GM12878 (cell line): ENCODE data around the gene ADCY2.

ENCODE experiments used
- FOS ChIP-seq: IDR thresholded peaks from 3 replicates; pipeline ENCODE4 v1.6.1; 2011; ENCODE audit warnings: borderline replicate concordance; ENCODE audit not compliant: insufficient read length; ENCODE audit errors: extremely low read depth
- PKNOX1 ChIP-seq: fragments of 450-650 bp; IDR thresholded peaks from 2 replicates; pipeline ENCODE4 v1.6.1; 2016; ENCODE audit warnings: mild to moderate bottlenecking
- POLR2A ChIP-seq: IDR thresholded peaks from 2 replicates; pipeline ENCODE4 v1.6.1; 2011; ENCODE audit warnings: low read depth, mild to moderate bottlenecking, low read length
- TF ChIP-seq, protein P1 (sequence below): IDR thresholded peaks from 2 replicates; pipeline ENCODE4 v1.6.1; 2011; ENCODE audit warnings: borderline replicate concordance, low read depth, mild to moderate bottlenecking, moderate library complexity, mixed read lengths, low read length; ENCODE audit not compliant: insufficient read depth; ENCODE audit errors: extremely low read length
- TF ChIP-seq, protein P2 (sequence below), 3 experiments: IDR thresholded peaks in 2 of 3; conservative IDR thresholded peaks in 1 of 3; 2 replicates each; pipeline ENCODE4 v1.5.1; 2011; ENCODE audit warnings: low read depth in 3 of 3, low read length in 3 of 3, mild to moderate bottlenecking in 3 of 3, control low read depth in 2 of 3, moderate library complexity in 2 of 3, inconsistent platforms in 1 of 3, mixed read lengths in 1 of 3; ENCODE audit not compliant: control insufficient read depth in 2 of 3, insufficient read depth in 1 of 3; ENCODE audit errors: extremely low read depth in 1 of 3
- TF ChIP-seq, protein P3 (sequence below): fragments of 450-650 bp; IDR thresholded peaks from 2 replicates; pipeline ENCODE4 v1.6.1; 2017; ENCODE audit warnings: low read depth, mild to moderate bottlenecking, moderate library complexity

GRCh38 chr5:7759257-7759871 lies 363.4 kb downstream of the ADCY2 start:
- TF ChIP-seq PKNOX1 (no peak), FOS (no peak), POLR2A (no peak)
- TF ChIP-seq, protein P1, sequence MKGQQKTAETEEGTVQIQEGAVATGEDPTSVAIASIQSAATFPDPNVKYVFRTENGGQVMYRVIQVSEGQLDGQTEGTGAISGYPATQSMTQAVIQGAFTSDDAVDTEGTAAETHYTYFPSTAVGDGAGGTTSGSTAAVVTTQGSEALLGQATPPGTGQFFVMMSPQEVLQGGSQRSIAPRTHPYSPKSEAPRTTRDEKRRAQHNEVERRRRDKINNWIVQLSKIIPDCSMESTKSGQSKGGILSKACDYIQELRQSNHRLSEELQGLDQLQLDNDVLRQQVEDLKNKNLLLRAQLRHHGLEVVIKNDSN = no peak
- TF ChIP-seq, protein P2, sequence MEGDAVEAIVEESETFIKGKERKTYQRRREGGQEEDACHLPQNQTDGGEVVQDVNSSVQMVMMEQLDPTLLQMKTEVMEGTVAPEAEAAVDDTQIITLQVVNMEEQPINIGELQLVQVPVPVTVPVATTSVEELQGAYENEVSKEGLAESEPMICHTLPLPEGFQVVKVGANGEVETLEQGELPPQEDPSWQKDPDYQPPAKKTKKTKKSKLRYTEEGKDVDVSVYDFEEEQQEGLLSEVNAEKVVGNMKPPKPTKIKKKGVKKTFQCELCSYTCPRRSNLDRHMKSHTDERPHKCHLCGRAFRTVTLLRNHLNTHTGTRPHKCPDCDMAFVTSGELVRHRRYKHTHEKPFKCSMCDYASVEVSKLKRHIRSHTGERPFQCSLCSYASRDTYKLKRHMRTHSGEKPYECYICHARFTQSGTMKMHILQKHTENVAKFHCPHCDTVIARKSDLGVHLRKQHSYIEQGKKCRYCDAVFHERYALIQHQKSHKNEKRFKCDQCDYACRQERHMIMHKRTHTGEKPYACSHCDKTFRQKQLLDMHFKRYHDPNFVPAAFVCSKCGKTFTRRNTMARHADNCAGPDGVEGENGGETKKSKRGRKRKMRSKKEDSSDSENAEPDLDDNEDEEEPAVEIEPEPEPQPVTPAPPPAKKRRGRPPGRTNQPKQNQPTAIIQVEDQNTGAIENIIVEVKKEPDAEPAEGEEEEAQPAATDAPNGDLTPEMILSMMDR (IDR thresholded peaks at IDR 0.05 in 2 of 3, conservative IDR thresholded peaks at IDR 0.05 in 1 of 3; ENCODE audit: control insufficient read depth in 2 of 3, extremely low read depth in 1 of 3, insufficient read depth in 1 of 3, low read depth in 3 of 3, low read length in 3 of 3) = no peak
- TF ChIP-seq, protein P3, sequence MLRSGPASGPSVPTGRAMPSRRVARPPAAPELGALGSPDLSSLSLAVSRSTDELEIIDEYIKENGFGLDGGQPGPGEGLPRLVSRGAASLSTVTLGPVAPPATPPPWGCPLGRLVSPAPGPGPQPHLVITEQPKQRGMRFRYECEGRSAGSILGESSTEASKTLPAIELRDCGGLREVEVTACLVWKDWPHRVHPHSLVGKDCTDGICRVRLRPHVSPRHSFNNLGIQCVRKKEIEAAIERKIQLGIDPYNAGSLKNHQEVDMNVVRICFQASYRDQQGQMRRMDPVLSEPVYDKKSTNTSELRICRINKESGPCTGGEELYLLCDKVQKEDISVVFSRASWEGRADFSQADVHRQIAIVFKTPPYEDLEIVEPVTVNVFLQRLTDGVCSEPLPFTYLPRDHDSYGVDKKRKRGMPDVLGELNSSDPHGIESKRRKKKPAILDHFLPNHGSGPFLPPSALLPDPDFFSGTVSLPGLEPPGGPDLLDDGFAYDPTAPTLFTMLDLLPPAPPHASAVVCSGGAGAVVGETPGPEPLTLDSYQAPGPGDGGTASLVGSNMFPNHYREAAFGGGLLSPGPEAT = no peak
